ENCODE data around the gene GRM7. TPM values are rescaled to one million over a fixed set of nuclear protein-coding genes. Genes with fewer than 3 reads are reported as not detected.

The GRM7 gene
- total RNA-seq, 4 donors from 2014 or later: 0.09 TPM; not detected in 3

GRCh38 chr3:7734456-7734855, 873.5 kb downstream of the GRM7 start:
- H3K4me3 ChIP-seq: no peak overlapping the region
- H3K9me3 ChIP-seq: no peaks in the 10 kb centered on the region
- intact Hi-C loops (cut with DNase I): no loop called here
- no peaks in the 10 kb centered on the region for H3K4me1 ChIP-seq
- no peak overlapping the region for H3K27ac ChIP-seq
- DNase-seq: no peak
- no peak for TF ChIP-seq POLR2A (IDR thresholded peaks at IDR 0.05)
- TF ChIP-seq, protein P1, sequence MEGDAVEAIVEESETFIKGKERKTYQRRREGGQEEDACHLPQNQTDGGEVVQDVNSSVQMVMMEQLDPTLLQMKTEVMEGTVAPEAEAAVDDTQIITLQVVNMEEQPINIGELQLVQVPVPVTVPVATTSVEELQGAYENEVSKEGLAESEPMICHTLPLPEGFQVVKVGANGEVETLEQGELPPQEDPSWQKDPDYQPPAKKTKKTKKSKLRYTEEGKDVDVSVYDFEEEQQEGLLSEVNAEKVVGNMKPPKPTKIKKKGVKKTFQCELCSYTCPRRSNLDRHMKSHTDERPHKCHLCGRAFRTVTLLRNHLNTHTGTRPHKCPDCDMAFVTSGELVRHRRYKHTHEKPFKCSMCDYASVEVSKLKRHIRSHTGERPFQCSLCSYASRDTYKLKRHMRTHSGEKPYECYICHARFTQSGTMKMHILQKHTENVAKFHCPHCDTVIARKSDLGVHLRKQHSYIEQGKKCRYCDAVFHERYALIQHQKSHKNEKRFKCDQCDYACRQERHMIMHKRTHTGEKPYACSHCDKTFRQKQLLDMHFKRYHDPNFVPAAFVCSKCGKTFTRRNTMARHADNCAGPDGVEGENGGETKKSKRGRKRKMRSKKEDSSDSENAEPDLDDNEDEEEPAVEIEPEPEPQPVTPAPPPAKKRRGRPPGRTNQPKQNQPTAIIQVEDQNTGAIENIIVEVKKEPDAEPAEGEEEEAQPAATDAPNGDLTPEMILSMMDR (IDR thresholded peaks at IDR 0.05): no peak
- no peaks in the 10 kb centered on the region for H3K36me3 ChIP-seq
- H3K27me3 ChIP-seq: no peaks in the 10 kb centered on the region

DNA sequence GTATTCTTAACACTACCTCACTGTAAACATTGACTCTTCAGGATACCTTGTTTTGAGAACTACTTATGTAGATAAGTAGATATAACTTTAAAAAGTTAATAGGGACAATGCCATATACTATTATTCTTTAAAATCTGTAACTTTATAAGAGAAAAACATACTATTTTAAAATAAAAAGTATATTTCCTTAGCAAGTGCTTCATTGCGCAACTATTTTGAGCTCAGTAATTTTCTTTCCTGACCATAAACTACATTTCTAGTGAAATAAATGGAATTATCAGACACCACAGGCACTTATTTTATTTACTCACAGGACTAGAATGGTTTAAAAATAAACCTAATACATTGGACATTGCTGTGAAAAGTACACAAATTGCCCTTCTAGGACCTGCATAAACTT, 876.3 kb downstream of the GRM7 start:
- no peak for DNase-seq
- no peaks in the 10 kb centered on the region for H3K36me3 ChIP-seq
- no peaks in the 10 kb centered on the region for H3K27me3 ChIP-seq
- 91 to 95% methylated on average over 1 of the region's 1 CpG for WGBS, 2 donors
- H3K9me3 ChIP-seq: no peaks in the 10 kb centered on the region
- no peaks in the 10 kb centered on the region for H3K4me1 ChIP-seq
- no peak for TF ChIP-seq POLR2A (IDR thresholded peaks at IDR 0.05)
- TF ChIP-seq, protein P1 (IDR thresholded peaks at IDR 0.05): no peak
- H3K27ac ChIP-seq: no peak overlapping the region
- intact Hi-C loops (cut with DNase I): no loop called here
- H3K4me3 ChIP-seq: no peak overlapping the region

GRCh38 chr3:7739754-7740153, 878.8 kb downstream of the GRM7 start:
- no peaks in the 10 kb centered on the region for H3K36me3 ChIP-seq
- H3K4me1 ChIP-seq: no peaks in the 10 kb centered on the region
- TF ChIP-seq POLR2A (IDR thresholded peaks at IDR 0.05): no peak
- TF ChIP-seq, protein P1 (IDR thresholded peaks at IDR 0.05): no peak
- no peak overlapping the region for H3K27ac ChIP-seq
- no peaks in the 10 kb centered on the region for H3K27me3 ChIP-seq
- H3K4me3 ChIP-seq: no peak overlapping the region
- intact Hi-C loops (cut with DNase I): no loop called here
- DNase-seq: no peak
- H3K9me3 ChIP-seq: no peaks in the 10 kb centered on the region
- 74 to 86% methylated on average over 2 of the region's 2 CpGs for WGBS, 2 donors

DNA sequence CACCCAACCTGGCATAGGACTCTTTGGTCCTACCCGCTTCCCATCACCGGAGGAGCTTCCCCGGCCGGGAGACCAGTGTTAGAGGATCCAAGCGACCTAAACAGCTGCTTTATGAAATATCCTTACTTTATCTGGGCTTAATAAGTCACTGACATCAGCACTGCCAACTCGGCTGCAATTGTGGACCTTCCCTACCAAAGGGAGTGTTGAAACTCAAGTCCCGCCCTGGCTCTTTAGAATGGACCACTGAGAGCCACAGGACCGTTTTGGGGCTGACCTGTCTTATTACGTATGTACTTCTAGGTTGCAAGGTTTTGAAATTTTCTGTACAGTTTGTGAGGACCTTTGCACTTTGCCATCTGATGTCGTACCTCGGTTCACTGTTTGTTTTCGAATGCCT, 879.5 kb downstream of the GRM7 start:
- Histone ChIP-seq H3K27ac (no peak overlapping the region), H3K4me3 (no peak overlapping the region), H3K27me3 (no peaks in the 10 kb centered on the region), H3K4me1 (no peaks in the 10 kb centered on the region), H3K9me3 (no peaks in the 10 kb centered on the region), H3K36me3 (no peaks in the 10 kb centered on the region)
- intact Hi-C loops (cut with DNase I): no loop called here
- no peak for TF ChIP-seq POLR2A (IDR thresholded peaks at IDR 0.05)
- 84 to 87% methylated on average over 7 to 12 of the region's 12 CpGs for WGBS, 2 donors
- no peak for DNase-seq

DNA sequence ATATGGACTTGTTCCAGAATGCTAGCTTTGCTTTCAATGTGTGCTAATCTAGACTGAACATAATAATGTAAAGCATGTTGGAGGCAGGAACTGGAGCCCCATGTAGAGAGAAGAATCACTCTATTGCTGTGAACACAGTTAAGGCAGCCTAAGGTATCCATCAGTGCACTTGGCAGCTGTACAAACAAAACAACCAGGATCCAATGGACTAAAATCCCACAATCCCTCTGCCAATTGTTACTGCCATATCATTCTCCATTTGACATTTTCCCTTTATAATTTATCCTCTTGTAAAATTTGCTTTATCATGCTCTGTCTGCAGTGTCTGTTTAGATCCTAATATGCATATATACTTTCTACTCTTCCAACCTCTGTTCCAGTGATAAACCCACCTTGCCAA, 883.9 kb downstream of the GRM7 start:
- no peak for DNase-seq
- intact Hi-C loops (cut with DNase I): no loop called here

GRCh38 chr3:7745711-7746110, 884.8 kb downstream of the GRM7 start:
- Histone ChIP-seq H3K36me3 (no peaks in the 10 kb centered on the region), H3K27me3 (no peaks in the 10 kb centered on the region), H3K4me1 (no peaks in the 10 kb centered on the region), H3K4me3 (no peak overlapping the region), H3K27ac (no peak overlapping the region), H3K9me3 (no peaks in the 10 kb centered on the region)
- intact Hi-C loops (cut with DNase I): no loop called here
- TF ChIP-seq POLR2A (IDR thresholded peaks at IDR 0.05): no peak
- TF ChIP-seq, protein P1 (IDR thresholded peaks at IDR 0.05): no peak
- no peak for DNase-seq
- WGBS, 2 donors: 13 to 30% methylated on average over 1 of the region's 1 CpG

More for the DNA sequence above, 883.9 kb downstream of the GRM7 start:
- Histone ChIP-seq H3K27me3 (no peaks in the 10 kb centered on the region), H3K27ac (no peak overlapping the region), H3K4me1 (no peaks in the 10 kb centered on the region), H3K36me3 (no peaks in the 10 kb centered on the region), H3K9me3 (no peaks in the 10 kb centered on the region), H3K4me3 (no peak overlapping the region)
- TF ChIP-seq POLR2A (IDR thresholded peaks at IDR 0.05): no peak
- TF ChIP-seq, protein P1 (IDR thresholded peaks at IDR 0.05): no peak
